ENCODE data around the gene NT5DC1.

- TF ChIP-seq POLR2A (IDR thresholded peaks at IDR 0.05; ENCODE audit: borderline replicate concordance, extremely low read depth, insufficient read depth, insufficient read length) = no peak
- no peak for TF ChIP-seq POLR2AphosphoS5 (IDR thresholded peaks at IDR 0.05; ENCODE audit: low read depth, low read length)
- no peak for TF ChIP-seq CTCF (IDR thresholded peaks at IDR 0.05 in 2 of 3, conservative IDR thresholded peaks at IDR 0.05 in 1 of 3; ENCODE audit: borderline replicate concordance in 1 of 3, insufficient read depth in 1 of 3, low read depth in 2 of 3, low read length in 2 of 3)
Observed at GRCh38 chr6:116102873-116103272, 2.2 kb downstream of the NT5DC1 start.
